ENCODE results near the gene CYP1A2. TPM values are rescaled to one million over a fixed set of nuclear protein-coding genes. Genes with fewer than 3 reads are reported as not detected.
"Not testable (repeated sequence)": the region's sequence is repeated elsewhere in the genome, so short reads cannot be mapped to it uniquely, and the experiment has no call there.

The CYP1A2 gene
- total and polyA plus RNA-seq, 9 of the 15 experiments (the other 6 are each of a cell fraction or from before 2014, with no cell fraction given) = not detected

GRCh38 chr15:74784426-74785193 is 36.0 kb downstream of the CYP1A2 start (continued):
- no peak for TF ChIP-seq PRDM10 (IDR thresholded peaks at IDR 0.05; ENCODE audit: partially characterized antibody)

GRCh38 chr15:74785194-74786032 is 36.8 kb downstream of the CYP1A2 start:
- no peak overlapping the region for H3K4me3 ChIP-seq
- POLR2A ChIA-PET = interaction anchor here (0.6 to 1.3 kb wide), 5 partner anchors 10 to 129 kb away, joined by 3 read pairs; no protein-coding TSS in a partner anchor
- no peaks in the 10 kb centered on the region for H3K9me3 ChIP-seq (replicated peaks; ENCODE audit: control insufficient read depth, insufficient read depth, low read depth, low read length)
- H3K27ac ChIP-seq (ENCODE audit: extremely low read depth, low read depth, low read length) = no peak overlapping the region; the same call in 2 of the 3 replicates
- no TSS peak for BruUV-seq (replicated peaks)
- FAIRE-seq (no peak), ATAC-seq (no peak), DNase-seq (ENCODE audit: extremely low read depth in 1 of 4, low spot score in 3 of 4) (no peak)
- CTCF ChIA-PET (ENCODE audit: low intra/inter-chr PET ratio) = no interaction called here
- 89% methylated on average over 11 of the region's 13 CpGs for WGBS (ENCODE audit: insufficient coverage, low coverage, missing lambda C conversion rate)
- no peaks in the 10 kb centered on the region for H3K9me1 ChIP-seq (ENCODE audit: control insufficient read depth, insufficient read depth, low read length)
- H3K4me1 ChIP-seq (replicated peaks in 1 of 2; ENCODE audit: control insufficient read depth in 2 of 2, insufficient read depth in 2 of 2, low read length in 2 of 2) = peaks cover 55 to 79% of the 10 kb centered on the region in 2 experiments
- peaks cover 81% of the 10 kb centered on the region for H3K79me2 ChIP-seq (ENCODE audit: control insufficient read depth, insufficient read depth, low read length)
- H3K27me3 ChIP-seq (ENCODE audit: control insufficient read depth in 2 of 2, insufficient read depth in 2 of 2, low read length in 2 of 2) = no peaks in the 10 kb centered on the region
- H4K20me1 ChIP-seq (replicated peaks; ENCODE audit: control insufficient read depth, insufficient read depth, low read length) = peaks cover 33% of the 10 kb centered on the region
- in situ Hi-C loops (cut with MboI) (no loop called here), intact Hi-C loops (cut with micrococcal nuclease) (no loop called here)
- no peak overlapping the region for H2AFZ ChIP-seq (ENCODE audit: low read depth, low read length)
- H3K4me2 ChIP-seq (ENCODE audit: insufficient read depth, low read length) = no peak overlapping the region
- H3K9ac ChIP-seq (ENCODE audit: insufficient read depth in 1 of 2, low read depth in 2 of 2, low read length in 2 of 2) = peak overlapping the region in 1 of 2 experiments; percentile 73; a peak in 1 of 4 replicates
- peaks cover 55% of the 10 kb centered on the region; the same call in 2 of the 3 replicates for H3K36me3 ChIP-seq (ENCODE audit: control insufficient read depth, insufficient read depth, low read length)
- no peak for TF ChIP-seq ZFPM2 (CRISPR knock-in tag; IDR thresholded peaks at IDR 0.05)
- peak; percentile 21; the same call in 1 of the 2 replicates for TF ChIP-seq ZNF384 (IDR thresholded peaks at IDR 0.05; ENCODE audit: low read depth, low read length)
- TF ChIP-seq ARHGAP35 (IDR thresholded peaks at IDR 0.05; ENCODE audit: partially characterized antibody) = no peak

GRCh38 chr15:74786081-74786480 is 37.4 kb downstream of the CYP1A2 start:
- BruUV-seq (replicated peaks); H3K9me3 ChIP-seq (replicated peaks; ENCODE audit: control insufficient read depth, insufficient read depth, low read depth, low read length); H3K27me3 ChIP-seq (ENCODE audit: control insufficient read depth in 2 of 2, insufficient read depth in 2 of 2, low read length in 2 of 2); H3K4me2 ChIP-seq (ENCODE audit: insufficient read depth, low read length); H2AFZ ChIP-seq (ENCODE audit: low read depth, low read length); FAIRE-seq; ATAC-seq; CTCF ChIA-PET (ENCODE audit: low intra/inter-chr PET ratio); DNase-seq (ENCODE audit: extremely low read depth in 1 of 4, low spot score in 3 of 4); H3K4me3 ChIP-seq; H3K27ac ChIP-seq (ENCODE audit: extremely low read depth, low read depth, low read length); H3K9me1 ChIP-seq (ENCODE audit: control insufficient read depth, insufficient read depth, low read length); in situ Hi-C loops (cut with MboI); intact Hi-C loops (cut with micrococcal nuclease): not testable (repeated sequence)
- POLR2A ChIA-PET = interaction anchor here (0.6 to 1.3 kb wide), 2 partner anchors 9 to 130 kb away, joined by 3 read pairs; no protein-coding TSS in a partner anchor
- H4K20me1 ChIP-seq (replicated peaks; ENCODE audit: control insufficient read depth, insufficient read depth, low read length) = peaks cover 33% of the 10 kb centered on the region
- peaks cover 88% of the 10 kb centered on the region for H3K79me2 ChIP-seq (ENCODE audit: control insufficient read depth, insufficient read depth, low read length)
- H3K4me1 ChIP-seq (replicated peaks in 1 of 2; ENCODE audit: control insufficient read depth in 2 of 2, insufficient read depth in 2 of 2, low read length in 2 of 2) = peaks cover 48 to 74% of the 10 kb centered on the region in 2 experiments
- H3K36me3 ChIP-seq (ENCODE audit: control insufficient read depth, insufficient read depth, low read length) = peaks cover 57% of the 10 kb centered on the region; the same call in 2 of the 3 replicates
- 92% methylated on average over 10 of the region's 12 CpGs for WGBS (ENCODE audit: insufficient coverage, low coverage, missing lambda C conversion rate)
- H3K9ac ChIP-seq (ENCODE audit: insufficient read depth in 1 of 2, low read depth in 2 of 2, low read length in 2 of 2) = peak overlapping the region in 1 of 2 experiments; percentile 77; a peak in 1 of 4 replicates

All from K562 (cell line).